Neural progenitor cell (in vitro differentiated cells): ENCODE data around the gene ZDHHC11. TPM values are rescaled to one million over a fixed set of nuclear protein-coding genes. Genes with fewer than 3 reads are reported as not detected.

Experiments used
- DNase-seq: peaks from one replicate; pipeline ENCODE4 v3.0.0-alpha.2; 2016; ENCODE audit warnings: low spot score
- H2AFZ ChIP-seq: fragments of 200-600 bp; sonication (generic); replicated peaks from 2 replicates; pipeline ENCODE4 v1.6.1; 2016; ENCODE audit warnings: antibody characterized with exemption
- H3F3A ChIP-seq: fragments of 200-600 bp; sonication (generic); 2 replicates; pipeline ENCODE4 v1.6.1; 2016; ENCODE audit warnings: antibody characterized with exemption, low read depth
- H3K27ac ChIP-seq: fragments of 200-600 bp; sonication (generic); 2 replicates; pipeline ENCODE4 v1.5.1; 2016; ENCODE audit warnings: mild to moderate bottlenecking
- H3K27me3 ChIP-seq: fragments of 200-600 bp; sonication (generic); 2 replicates; pipeline ENCODE4 v1.6.1; 2016; ENCODE audit warnings: mild to moderate bottlenecking, moderate library complexity
- H3K36me3 ChIP-seq: fragments of 200-600 bp; sonication (generic); 2 replicates; pipeline ENCODE4 v1.5.1; 2016
- H3K4me1 ChIP-seq: fragments of 200-600 bp; sonication (generic); 2 replicates; pipeline ENCODE4 v1.6.1; 2016; ENCODE audit warnings: mixed run types
- H3K4me2 ChIP-seq: fragments of 200-600 bp; sonication (generic); 2 replicates; pipeline ENCODE4 v1.6.1; 2016
- H3K4me3 ChIP-seq: fragments of 200-600 bp; sonication (generic); 2 replicates; pipeline ENCODE4 v1.5.1; 2016
- H3K79me2 ChIP-seq: fragments of 200-600 bp; sonication (generic); 2 replicates; pipeline ENCODE4 v1.6.1; 2016; ENCODE audit warnings: low read depth
- H3K9ac ChIP-seq: fragments of 200-600 bp; sonication (generic); 2 replicates; pipeline ENCODE4 v1.6.1; 2016
- H3K9me3 ChIP-seq: fragments of 200-600 bp; sonication (generic); 2 replicates; pipeline ENCODE4 v1.5.1; 2016; ENCODE audit warnings: low read depth
- H4K20me1 ChIP-seq: fragments of 200-600 bp; sonication (generic); 2 replicates; pipeline ENCODE4 v1.6.1; 2016; ENCODE audit warnings: low read depth
- H3K27ac Mint-ChIP-seq: 3 replicates; pipeline ENCODE4 v1.8.0; 2021; ENCODE audit warnings: mixed read lengths
- H3K27me3 Mint-ChIP-seq: 2 replicates; pipeline ENCODE4 v1.8.0; 2022; ENCODE audit warnings: low read depth, mild to moderate bottlenecking, inconsistent platforms, moderate library complexity, mixed read lengths; ENCODE audit not compliant: insufficient read depth
- H3K36me3 Mint-ChIP-seq: 3 replicates; pipeline ENCODE4 v1.8.0; 2021; ENCODE audit warnings: mixed read lengths
- H3K4me1 Mint-ChIP-seq: 3 replicates; pipeline ENCODE4 v1.8.0; 2021; ENCODE audit warnings: mixed read lengths
- H3K4me3 Mint-ChIP-seq: 3 replicates; pipeline ENCODE4 v1.8.0; 2021; ENCODE audit warnings: mild to moderate bottlenecking, moderate library complexity, mixed read lengths
- H3K9me3 Mint-ChIP-seq: 3 replicates; pipeline ENCODE4 v1.8.0; 2020; ENCODE audit warnings: mixed read lengths
- CTCF ChIP-seq: fragments of 200-600 bp; sonication (generic); IDR thresholded peaks from 2 replicates; pipeline ENCODE4 v1.5.1; 2017; ENCODE audit warnings: antibody characterized with exemption, mild to moderate bottlenecking
- EZH2 ChIP-seq: fragments of 200-600 bp; sonication (generic); IDR thresholded peaks from 2 replicates; pipeline ENCODE4 v1.6.1; 2017; ENCODE audit warnings: antibody characterized with exemption, mild to moderate bottlenecking, moderate library complexity
- EZH2phosphoT487 ChIP-seq: fragments of 200-600 bp; sonication (generic); IDR thresholded peaks from 2 replicates; pipeline ENCODE4 v1.6.1; 2017; ENCODE audit warnings: antibody characterized with exemption
- total RNA-seq: library from RNA; depleted of rRNA; stranded (reverse); fragments of >200 nt; gene quantifications from 2 replicates; pipeline ENCODE4 v1.2.3, GENCODE V29; 2015; ENCODE audit warnings: low replicate concordance

ZDHHC11 gene
- total RNA-seq, 1 donor from 2014 or later: 0.92 TPM

- Histone ChIP-seq H3K9me3 (no peaks in the 10 kb centered on the region), H3K27me3 (no peaks in the 10 kb centered on the region), H3K9ac (no peak overlapping the region), H3F3A (no peaks in the 10 kb centered on the region), H3K79me2 (no peaks in the 10 kb centered on the region), H4K20me1 (no peaks in the 10 kb centered on the region), H3K4me3 (no peak overlapping the region), H2AFZ (no peak overlapping the region), H3K4me1 (peaks cover 9% of the 10 kb centered on the region), H3K27ac (no peak overlapping the region), H3K36me3 (no peaks in the 10 kb centered on the region), H3K4me2 (no peak overlapping the region)
- TF ChIP-seq CTCF (no peak), EZH2 (no peak), EZH2phosphoT487 (no peak)
- no peak for DNase-seq
- Mint-ChIP-seq H3K9me3 (no peaks in the 10 kb centered on the region), H3K4me3 (no peak overlapping the region), H3K36me3 (no peaks in the 10 kb centered on the region), H3K27me3 (peaks cover 2% of the 10 kb centered on the region), H3K4me1 (peaks cover 18% of the 10 kb centered on the region), H3K27ac (peak overlapping the region; percentile 1)
These were observed 1.9 kb upstream of the ZDHHC11 start for GRCh38 chr5:852431-853401.

- Histone ChIP-seq H3K4me3 (no peak overlapping the region), H4K20me1 (no peaks in the 10 kb centered on the region), H3K36me3 (no peaks in the 10 kb centered on the region), H3K79me2 (no peaks in the 10 kb centered on the region), H3K27me3 (no peaks in the 10 kb centered on the region), H3K27ac (no peak overlapping the region), H3F3A (no peaks in the 10 kb centered on the region), H3K9me3 (no peaks in the 10 kb centered on the region), H2AFZ (no peak overlapping the region), H3K9ac (no peak overlapping the region), H3K4me2 (no peak overlapping the region), H3K4me1 (peaks cover 9% of the 10 kb centered on the region)
- Mint-ChIP-seq H3K36me3 (no peaks in the 10 kb centered on the region), H3K27ac (peak overlapping the region; percentile 1), H3K4me3 (no peak overlapping the region), H3K27me3 (peaks cover 2% of the 10 kb centered on the region), H3K4me1 (peaks cover 18% of the 10 kb centered on the region), H3K9me3 (no peaks in the 10 kb centered on the region)
- TF ChIP-seq EZH2phosphoT487: no peak
- no peak for TF ChIP-seq CTCF
- no peak for TF ChIP-seq EZH2
- DNase-seq: no peak
These were observed 1.2 kb upstream of the ZDHHC11 start for GRCh38 chr5:852018-852417.

GRCh38 chr5:851553-851952, 767 bp upstream of the ZDHHC11 start:
- no peaks in the 10 kb centered on the region for H3K9me3 ChIP-seq
- H3F3A ChIP-seq: no peaks in the 10 kb centered on the region
- H2AFZ ChIP-seq: no peak overlapping the region
- Mint-ChIP-seq H3K36me3 (no peaks in the 10 kb centered on the region), H3K27me3 (peaks cover 2% of the 10 kb centered on the region), H3K4me3 (peak overlapping the region; percentile 41), H3K27ac (peak overlapping the region; percentile 88), H3K9me3 (no peaks in the 10 kb centered on the region), H3K4me1 (peaks cover 18% of the 10 kb centered on the region)
- no peak overlapping the region for H3K9ac ChIP-seq
- H3K36me3 ChIP-seq: no peaks in the 10 kb centered on the region
- H3K27ac ChIP-seq: no peak overlapping the region
- H3K27me3 ChIP-seq: no peaks in the 10 kb centered on the region
- H3K4me3 ChIP-seq: no peak overlapping the region
- no peak overlapping the region for H3K4me2 ChIP-seq
- no peak for TF ChIP-seq EZH2
- TF ChIP-seq CTCF: no peak
- TF ChIP-seq EZH2phosphoT487: no peak
- peaks cover 9% of the 10 kb centered on the region for H3K4me1 ChIP-seq
- no peaks in the 10 kb centered on the region for H3K79me2 ChIP-seq
- DNase-seq: no peak
- H4K20me1 ChIP-seq: no peaks in the 10 kb centered on the region
